HL-60 (cell line): ENCODE data around the gene P2RX5.

Experiments used
- DNase-seq, 2 experiments: peaks; one replicate each; pipeline ENCODE4 v3.0.0-alpha.2; 2010 to 2020; ENCODE audit warnings: low read depth in 1 of 2, low spot score in 1 of 2
- H3K27ac ChIP-seq: fragments of 250-450 bp; sonication (Bioruptor Pico); replicated peaks from 2 replicates; pipeline ENCODE4 v1.5.1; 2020; ENCODE audit warnings: mild to moderate bottlenecking, moderate library complexity
- H3K27me3 ChIP-seq: fragments of 250-450 bp; sonication (Bioruptor Pico); 2 replicates; pipeline ENCODE4 v1.5.1; 2021; ENCODE audit warnings: mild to moderate bottlenecking, moderate library complexity; ENCODE audit not compliant: insufficient read depth, poor library complexity, severe bottlenecking
- H3K4me3 ChIP-seq: replicated peaks from 2 replicates; pipeline ENCODE4 v1.5.1; 2011; ENCODE audit warnings: mild to moderate bottlenecking, control low read depth, low read length; ENCODE audit not compliant: insufficient read depth
- CTCF ChIP-seq: IDR thresholded peaks from one replicate; pipeline ENCODE4 v1.5.1; 2011; ENCODE audit warnings: low read length, control low read depth, inconsistent platforms; ENCODE audit not compliant: insufficient read depth
- GABPA ChIP-seq: IDR thresholded peaks from 2 replicates; pipeline ENCODE4 v1.6.1; 2012; ENCODE audit warnings: low read depth
- POLR2AphosphoS5 ChIP-seq: IDR thresholded peaks from 2 replicates; pipeline ENCODE4 v1.6.1; 2012; ENCODE audit warnings: low read depth
- REST ChIP-seq: IDR thresholded peaks from 2 replicates; pipeline ENCODE4 v1.6.1; 2012; ENCODE audit warnings: low read depth; ENCODE audit not compliant: insufficient replicate concordance
- SPI1 ChIP-seq: IDR thresholded peaks from 2 replicates; pipeline ENCODE4 v1.6.1; 2012; ENCODE audit warnings: low read depth, mild to moderate bottlenecking, borderline replicate concordance

The P2RX5 gene

GRCh38 chr17:3683054-3683511, 12.9 kb downstream of the P2RX5 start:
- peak in 1 of 2 experiments; percentile 18 for DNase-seq
- H3K4me3 ChIP-seq = no peak overlapping the region
- TF ChIP-seq GABPA = no peak
- TF ChIP-seq POLR2AphosphoS5 = no peak
- TF ChIP-seq SPI1 = no peak
- TF ChIP-seq CTCF = peak; percentile 39
- no peak overlapping the region for H3K27ac ChIP-seq
- no peaks in the 10 kb centered on the region for H3K27me3 ChIP-seq

- no peak for DNase-seq
- H3K27me3 ChIP-seq = no peaks in the 10 kb centered on the region
- no peak for TF ChIP-seq GABPA
- H3K27ac ChIP-seq = no peak overlapping the region
- H3K4me3 ChIP-seq = no peak overlapping the region
Measured at GRCh38 chr17:3682033-3682432, 13.9 kb downstream of the P2RX5 start.

- no peaks in the 10 kb centered on the region for H3K27me3 ChIP-seq
- no peak for TF ChIP-seq POLR2AphosphoS5
- no peak for TF ChIP-seq REST
- TF ChIP-seq SPI1 = no peak
- no peak for TF ChIP-seq GABPA
- TF ChIP-seq CTCF = no peak
- DNase-seq = peak in 1 of 2 experiments; percentile 8
- H3K4me3 ChIP-seq = no peak overlapping the region
- no peak overlapping the region for H3K27ac ChIP-seq
Measured at GRCh38 chr17:3681565-3681964, 14.4 kb downstream of the P2RX5 start.

GRCh38 chr17:3681057-3681456, 14.9 kb downstream of the P2RX5 start:
- no peak for DNase-seq
- H3K27me3 ChIP-seq = no peaks in the 10 kb centered on the region
- no peak for TF ChIP-seq CTCF
- H3K27ac ChIP-seq = no peak overlapping the region
- H3K4me3 ChIP-seq = no peak overlapping the region

- Histone ChIP-seq H3K27ac (no peak overlapping the region), H3K4me3 (no peak overlapping the region)
Measured at GRCh38 chr17:3679531-3680126, 16.3 kb downstream of the P2RX5 start.

More at GRCh38 chr17:3679531-3680126, 16.3 kb downstream of the P2RX5 start:
- H3K27me3 ChIP-seq = no peaks in the 10 kb centered on the region
- no peak for DNase-seq
- TF ChIP-seq POLR2AphosphoS5 (no peak), SPI1 (no peak), REST (no peak), CTCF (no peak), GABPA (no peak)
